ENCODE results near the gene OR1F1.
"Not testable (repeated sequence)": the region's sequence is repeated elsewhere in the genome, so short reads cannot be mapped to it uniquely, and the experiment has no call there.

Gene OR1F1

GRCh38 chr16:3187798-3188674 lies at the start of gene OR1F1:
OR1F1 (plus strand) TSS chr16:3188204.
- Mint-ChIP-seq H3K9me3 (no peaks in the 10 kb centered on the region), H3K27ac (peak within 1 kb of the TSS; percentile 93), H3K27me3 (peaks cover 91% of the 10 kb centered on the region), H3K4me3 (peak within 1 kb of the TSS; percentile 77), H3K4me1 (ENCODE audit: low read depth) (peaks cover 63% of the 10 kb centered on the region), H3K36me3 (ENCODE audit: low read depth) (peaks cover 3% of the 10 kb centered on the region)
- peak; percentile 82 for DNase-seq

- no peaks in the 10 kb centered on the region for H3K9me3 Mint-ChIP-seq
- peaks cover 54% of the 10 kb centered on the region for H3K36me3 Mint-ChIP-seq (ENCODE audit: low read depth)
Observed at GRCh38 chr16:3138342-3138741, 49.7 kb upstream of the OR1F1 start.

GRCh38 chr16:3138823-3139426 lies 49.1 kb upstream of the OR1F1 start:
- DNase-seq = no peak
- Mint-ChIP-seq H3K4me3 (no peak overlapping the region), H3K9me3 (no peaks in the 10 kb centered on the region), H3K4me1 (ENCODE audit: low read depth) (peaks cover 12% of the 10 kb centered on the region), H3K27me3 (no peaks in the 10 kb centered on the region), H3K27ac (no peak overlapping the region), H3K36me3 (ENCODE audit: low read depth) (peaks cover 51% of the 10 kb centered on the region)

More at GRCh38 chr16:3138342-3138741, 49.7 kb upstream of the OR1F1 start:
- Mint-ChIP-seq H3K4me1 (ENCODE audit: low read depth) (peaks cover 15% of the 10 kb centered on the region), H3K27me3 (no peaks in the 10 kb centered on the region), H3K4me3 (no peak overlapping the region), H3K27ac (no peak overlapping the region)
- DNase-seq = no peak

GRCh38 chr16:3139561-3139960 lies 48.4 kb upstream of the OR1F1 start:
- H3K4me3 Mint-ChIP-seq, H3K27ac Mint-ChIP-seq, H3K27me3 Mint-ChIP-seq, DNase-seq, H3K9me3 Mint-ChIP-seq: not testable (repeated sequence)
- H3K4me1 Mint-ChIP-seq (ENCODE audit: low read depth) = peaks cover 12% of the 10 kb centered on the region
- H3K36me3 Mint-ChIP-seq (ENCODE audit: low read depth) = peaks cover 45% of the 10 kb centered on the region

- Mint-ChIP-seq H3K9me3 (no peaks in the 10 kb centered on the region), H3K4me3 (no peak overlapping the region), H3K27me3 (no peaks in the 10 kb centered on the region), H3K27ac (no peak overlapping the region), H3K4me1 (ENCODE audit: low read depth) (peaks cover 8% of the 10 kb centered on the region), H3K36me3 (ENCODE audit: low read depth) (peaks cover 40% of the 10 kb centered on the region)
- no peak for DNase-seq
Observed at GRCh38 chr16:3140603-3141427, 47.2 kb upstream of the OR1F1 start.

- H3K36me3 Mint-ChIP-seq (ENCODE audit: low read depth) = peaks cover 40% of the 10 kb centered on the region
- H3K9me3 Mint-ChIP-seq = no peaks in the 10 kb centered on the region
- H3K27me3 Mint-ChIP-seq = no peaks in the 10 kb centered on the region
- no peak overlapping the region for H3K27ac Mint-ChIP-seq
- H3K4me1 Mint-ChIP-seq (ENCODE audit: low read depth) = peaks cover 3% of the 10 kb centered on the region
- no peak for DNase-seq
- H3K4me3 Mint-ChIP-seq = no peak overlapping the region
Observed at GRCh38 chr16:3141781-3142311, 46.2 kb upstream of the OR1F1 start.

- Mint-ChIP-seq H3K27ac (no peak overlapping the region), H3K4me1 (ENCODE audit: low read depth) (no peaks in the 10 kb centered on the region), H3K27me3 (no peaks in the 10 kb centered on the region), H3K36me3 (ENCODE audit: low read depth) (peaks cover 39% of the 10 kb centered on the region), H3K9me3 (no peaks in the 10 kb centered on the region), H3K4me3 (no peak overlapping the region)
- no peak for DNase-seq
Observed at GRCh38 chr16:3142327-3142726, 45.7 kb upstream of the OR1F1 start.

GRCh38 chr16:3142770-3143169 lies 45.2 kb upstream of the OR1F1 start:
- H3K27ac Mint-ChIP-seq = no peak overlapping the region
- H3K4me1 Mint-ChIP-seq (ENCODE audit: low read depth) = no peaks in the 10 kb centered on the region
- no peak for DNase-seq
- H3K27me3 Mint-ChIP-seq = no peaks in the 10 kb centered on the region
- H3K9me3 Mint-ChIP-seq = no peaks in the 10 kb centered on the region
- no peak overlapping the region for H3K4me3 Mint-ChIP-seq
- H3K36me3 Mint-ChIP-seq (ENCODE audit: low read depth) = peaks cover 35% of the 10 kb centered on the region

- no peaks in the 10 kb centered on the region for H3K4me1 Mint-ChIP-seq (ENCODE audit: low read depth)
- no peaks in the 10 kb centered on the region for H3K9me3 Mint-ChIP-seq
- no peaks in the 10 kb centered on the region for H3K27me3 Mint-ChIP-seq
- H3K27ac Mint-ChIP-seq = no peak overlapping the region
- peaks cover 30% of the 10 kb centered on the region for H3K36me3 Mint-ChIP-seq (ENCODE audit: low read depth)
- H3K4me3 Mint-ChIP-seq = no peak overlapping the region
- DNase-seq = no peak
Observed at GRCh38 chr16:3143189-3143588, 44.8 kb upstream of the OR1F1 start.

- no peaks in the 10 kb centered on the region for H3K4me1 Mint-ChIP-seq (ENCODE audit: low read depth)
- no peaks in the 10 kb centered on the region for H3K9me3 Mint-ChIP-seq
Observed at GRCh38 chr16:3143598-3144320, 44.2 kb upstream of the OR1F1 start.

GRCh38 chr16:3144321-3144983 lies 43.6 kb upstream of the OR1F1 start:
- H3K4me1 Mint-ChIP-seq (ENCODE audit: low read depth) = peaks cover 6% of the 10 kb centered on the region
- DNase-seq = no peak
- no peak overlapping the region for H3K4me3 Mint-ChIP-seq

More at GRCh38 chr16:3143598-3144320, 44.2 kb upstream of the OR1F1 start:
- Mint-ChIP-seq H3K36me3 (ENCODE audit: low read depth) (peaks cover 28% of the 10 kb centered on the region), H3K27me3 (no peaks in the 10 kb centered on the region), H3K4me3 (no peak overlapping the region), H3K27ac (no peak overlapping the region)
- DNase-seq = no peak

GRCh38 chr16:3145151-3145550 lies 42.9 kb upstream of the OR1F1 start:
- H3K36me3 Mint-ChIP-seq (ENCODE audit: low read depth) = peaks cover 22% of the 10 kb centered on the region

More at GRCh38 chr16:3144321-3144983, 43.6 kb upstream of the OR1F1 start:
- no peaks in the 10 kb centered on the region for H3K27me3 Mint-ChIP-seq
- H3K27ac Mint-ChIP-seq = no peak overlapping the region
- no peaks in the 10 kb centered on the region for H3K9me3 Mint-ChIP-seq
- H3K36me3 Mint-ChIP-seq (ENCODE audit: low read depth) = peaks cover 22% of the 10 kb centered on the region

GRCh38 chr16:3145660-3146059 lies 42.3 kb upstream of the OR1F1 start:
- no peak for DNase-seq
- H3K9me3 Mint-ChIP-seq = no peaks in the 10 kb centered on the region
- no peak overlapping the region for H3K4me3 Mint-ChIP-seq
- H3K4me1 Mint-ChIP-seq (ENCODE audit: low read depth) = peaks cover 12% of the 10 kb centered on the region
- H3K27me3 Mint-ChIP-seq = no peaks in the 10 kb centered on the region
- no peak overlapping the region for H3K27ac Mint-ChIP-seq
- H3K36me3 Mint-ChIP-seq (ENCODE audit: low read depth) = peaks cover 19% of the 10 kb centered on the region

More at GRCh38 chr16:3145151-3145550, 42.9 kb upstream of the OR1F1 start:
- Mint-ChIP-seq H3K4me1 (ENCODE audit: low read depth) (peaks cover 11% of the 10 kb centered on the region), H3K9me3 (no peaks in the 10 kb centered on the region), H3K27me3 (no peaks in the 10 kb centered on the region), H3K27ac (no peak overlapping the region), H3K4me3 (no peak overlapping the region)
- DNase-seq = no peak
